ENCODE measurements around the gene OR5K2.

The OR5K2 gene

DNA sequence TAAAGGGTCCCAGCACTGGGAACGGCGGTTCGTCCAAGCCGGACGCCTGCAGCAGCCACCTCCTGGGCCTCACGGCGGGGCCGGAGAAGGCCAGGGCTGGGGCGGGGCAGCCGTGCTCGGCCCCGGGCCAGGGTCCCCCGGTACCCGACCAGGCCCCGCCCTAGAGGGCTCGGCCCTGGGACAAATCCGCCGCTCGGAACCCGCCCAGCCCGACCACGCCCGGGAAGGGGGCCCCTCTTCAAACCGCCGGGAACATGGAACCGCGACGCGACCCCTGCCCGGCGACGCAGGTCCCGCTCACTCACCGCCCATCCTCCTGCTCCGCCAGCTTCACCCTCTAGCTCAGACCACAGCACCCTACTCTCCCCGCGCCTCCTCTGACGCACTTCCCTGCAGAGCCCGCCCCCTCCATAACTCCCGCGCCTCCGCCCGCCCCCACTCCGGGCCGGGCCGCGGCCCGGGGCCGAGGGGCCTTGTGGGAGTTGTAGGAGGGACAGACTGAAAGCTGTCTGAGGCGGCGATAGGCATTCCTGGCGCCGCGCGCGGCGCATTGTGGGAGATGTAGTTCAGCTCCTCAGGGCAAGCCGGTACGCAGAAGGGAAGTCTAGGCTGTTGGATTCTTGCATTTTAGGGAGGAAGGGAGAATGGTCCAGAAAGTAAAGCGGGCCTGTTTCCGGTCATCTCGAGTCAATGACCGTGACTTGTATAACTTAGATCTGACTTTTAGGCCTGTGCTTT lies 25.2 kb downstream of the OR5K2 start, which contains the start of gene CLDND1:
CLDND1 (minus strand) TSS at position 359 of the 738 bp plus-strand sequence. CDS start 1,478 bp downstream, outside the sequence.
- peak; percentile 89 to 94 (median 90) for DNase-seq (ENCODE audit: low read depth in 3 of 3)

DNA sequence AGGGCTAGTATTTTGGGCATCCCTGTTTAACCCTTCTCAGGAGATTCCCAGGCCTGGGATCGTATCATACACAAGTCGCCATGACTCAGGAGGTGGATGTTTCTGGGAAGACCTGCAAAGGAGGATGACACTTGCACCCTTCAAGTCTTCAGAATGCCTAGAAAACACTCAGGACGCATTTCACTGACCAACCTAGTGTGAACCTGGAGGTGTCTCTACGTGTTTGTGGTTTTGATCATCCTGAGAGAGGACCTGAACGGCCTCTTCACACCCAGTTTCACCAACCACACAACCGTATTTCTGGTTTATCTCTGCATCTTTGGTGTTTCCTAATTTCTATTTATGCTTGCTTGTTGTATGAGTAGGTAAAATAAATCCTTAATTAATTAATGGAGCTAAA lies 28.0 kb downstream of the OR5K2 start:
- DNase-seq (ENCODE audit: low read depth in 3 of 3): no peak

DNA sequence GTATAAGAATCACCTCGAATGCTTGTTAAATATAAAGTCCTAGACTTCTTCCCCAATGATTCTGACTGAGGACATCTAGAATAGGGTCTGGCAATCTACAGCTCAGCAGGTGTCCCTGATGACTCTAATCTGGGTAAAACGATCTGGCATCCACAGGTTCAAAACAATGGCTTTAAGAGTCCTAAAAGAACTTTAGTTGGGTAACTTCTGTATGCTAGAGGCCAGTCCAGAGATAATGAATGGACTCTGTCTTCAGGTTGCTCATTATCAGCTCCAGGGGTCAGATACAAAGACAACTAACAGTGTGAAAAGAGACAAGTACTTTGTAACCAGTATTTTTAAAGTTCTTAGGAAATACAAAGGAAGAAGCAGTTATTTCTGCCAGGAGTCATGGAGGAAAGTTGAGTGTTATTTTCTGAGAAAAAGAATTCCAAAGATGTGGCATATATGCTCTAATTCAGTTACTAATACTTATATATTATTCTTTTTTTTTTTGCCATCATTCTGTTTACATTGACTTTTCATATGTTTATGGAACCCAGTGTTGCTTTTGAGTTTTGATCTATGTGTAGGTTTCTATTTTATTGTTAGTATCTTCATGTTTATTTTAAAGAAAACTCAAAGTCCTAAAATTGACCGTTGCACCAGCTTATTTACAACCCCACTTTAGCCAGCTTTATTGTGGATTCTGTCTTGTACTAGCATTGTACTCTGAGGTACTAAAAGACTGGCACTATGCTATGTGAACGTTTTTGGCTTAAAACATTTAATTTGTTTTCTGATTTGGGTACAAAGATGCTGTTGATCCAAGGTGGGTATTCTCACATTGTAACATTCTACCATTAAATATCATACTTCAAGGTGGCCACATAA lies 31.2 kb downstream of the OR5K2 start:
- no peak for DNase-seq (ENCODE audit: low read depth in 3 of 3)

DNA sequence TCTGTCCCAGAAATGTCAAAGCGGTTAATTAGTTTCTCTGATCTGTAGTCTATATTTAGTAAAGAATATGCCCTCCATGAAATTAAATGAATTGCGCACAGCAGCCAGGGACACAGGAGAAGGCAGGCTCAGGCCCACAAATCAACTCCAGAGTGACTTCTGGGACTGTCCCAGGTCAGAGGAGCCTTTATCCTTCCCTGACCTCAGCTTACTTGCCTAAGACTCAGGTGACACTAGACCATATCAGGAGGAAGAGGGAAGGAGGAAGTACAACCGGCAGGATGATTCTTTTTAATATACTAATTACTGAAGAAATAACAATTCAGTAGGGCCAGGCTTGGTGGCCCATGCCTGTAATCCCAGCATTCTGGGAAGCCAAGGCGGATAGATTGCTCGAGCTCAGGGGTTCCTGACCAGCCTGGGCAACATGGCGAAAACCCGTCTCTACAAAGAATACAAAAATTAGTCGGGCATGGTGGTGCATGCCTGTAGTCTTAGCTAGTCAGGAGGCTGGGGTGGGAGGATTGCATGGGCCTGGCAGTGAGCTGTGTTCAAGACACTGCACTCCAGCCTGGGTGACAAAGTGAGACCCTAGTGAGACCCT lies 32.5 kb downstream of the OR5K2 start:
- no peak for DNase-seq (ENCODE audit: low read depth in 3 of 3)

DNA sequence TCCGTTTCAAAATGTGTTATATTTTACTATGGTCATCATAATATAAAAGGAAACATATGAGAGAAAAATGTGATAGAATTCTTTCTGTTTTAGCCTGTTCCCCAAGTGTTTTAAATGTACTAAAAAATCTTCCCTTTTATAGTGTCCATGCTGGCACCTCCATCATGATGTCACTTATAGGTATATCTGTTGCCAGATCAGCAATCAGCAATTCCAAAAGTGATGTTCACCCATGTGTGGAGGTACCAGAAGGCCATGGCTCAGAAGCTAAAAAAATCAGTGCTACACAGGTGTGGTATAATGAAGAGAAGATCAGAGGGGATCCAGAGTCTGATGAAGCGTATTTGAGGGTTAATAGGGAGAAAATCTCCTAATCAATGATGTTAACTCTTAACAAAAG lies 33.2 kb downstream of the OR5K2 start:
- DNase-seq (ENCODE audit: low read depth in 3 of 3): no peak

DNA sequence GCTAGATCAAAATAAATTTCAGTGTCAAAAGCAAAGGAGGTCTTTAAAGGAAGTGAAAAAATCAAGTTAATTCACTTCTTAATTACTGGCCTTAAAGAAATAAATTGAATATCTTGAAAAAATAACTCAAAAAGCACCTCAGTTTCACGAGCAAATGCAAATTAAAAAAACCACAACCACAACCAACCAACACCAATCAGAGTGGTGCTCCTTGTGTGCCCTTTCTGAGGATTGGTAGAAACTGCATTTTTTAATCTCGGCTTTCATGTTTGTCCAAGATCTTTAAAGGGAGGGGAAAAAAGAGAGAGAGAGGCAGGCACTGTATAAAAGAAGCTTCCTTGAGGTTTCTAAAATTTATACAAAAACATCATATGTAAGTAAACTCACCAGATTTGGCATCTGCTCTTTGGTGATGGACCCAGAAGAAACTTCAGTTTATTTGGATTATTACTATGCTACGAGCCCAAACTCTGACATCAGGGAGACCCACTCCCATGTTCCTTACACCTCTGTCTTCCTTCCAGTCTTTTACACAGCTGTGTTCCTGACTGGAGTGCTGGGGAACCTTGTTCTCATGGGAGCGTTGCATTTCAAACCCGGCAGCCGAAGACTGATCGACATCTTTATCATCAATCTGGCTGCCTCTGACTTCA lies 34.3 kb downstream of the OR5K2 start, which contains the start of gene GPR15:
GPR15 (plus strand) TSS at position 357 of the 653 bp plus-strand sequence; CDS start at position 413, 56 bp downstream.
- DNase-seq (ENCODE audit: low read depth in 3 of 3): no peak

DNA sequence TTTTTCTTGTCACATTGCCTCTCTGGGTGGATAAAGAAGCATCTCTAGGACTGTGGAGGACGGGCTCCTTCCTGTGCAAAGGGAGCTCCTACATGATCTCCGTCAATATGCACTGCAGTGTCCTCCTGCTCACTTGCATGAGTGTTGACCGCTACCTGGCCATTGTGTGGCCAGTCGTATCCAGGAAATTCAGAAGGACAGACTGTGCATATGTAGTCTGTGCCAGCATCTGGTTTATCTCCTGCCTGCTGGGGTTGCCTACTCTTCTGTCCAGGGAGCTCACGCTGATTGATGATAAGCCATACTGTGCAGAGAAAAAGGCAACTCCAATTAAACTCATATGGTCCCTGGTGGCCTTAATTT lies 34.8 kb downstream of the OR5K2 start:
- DNase-seq (ENCODE audit: low read depth in 3 of 3): no peak

DNA sequence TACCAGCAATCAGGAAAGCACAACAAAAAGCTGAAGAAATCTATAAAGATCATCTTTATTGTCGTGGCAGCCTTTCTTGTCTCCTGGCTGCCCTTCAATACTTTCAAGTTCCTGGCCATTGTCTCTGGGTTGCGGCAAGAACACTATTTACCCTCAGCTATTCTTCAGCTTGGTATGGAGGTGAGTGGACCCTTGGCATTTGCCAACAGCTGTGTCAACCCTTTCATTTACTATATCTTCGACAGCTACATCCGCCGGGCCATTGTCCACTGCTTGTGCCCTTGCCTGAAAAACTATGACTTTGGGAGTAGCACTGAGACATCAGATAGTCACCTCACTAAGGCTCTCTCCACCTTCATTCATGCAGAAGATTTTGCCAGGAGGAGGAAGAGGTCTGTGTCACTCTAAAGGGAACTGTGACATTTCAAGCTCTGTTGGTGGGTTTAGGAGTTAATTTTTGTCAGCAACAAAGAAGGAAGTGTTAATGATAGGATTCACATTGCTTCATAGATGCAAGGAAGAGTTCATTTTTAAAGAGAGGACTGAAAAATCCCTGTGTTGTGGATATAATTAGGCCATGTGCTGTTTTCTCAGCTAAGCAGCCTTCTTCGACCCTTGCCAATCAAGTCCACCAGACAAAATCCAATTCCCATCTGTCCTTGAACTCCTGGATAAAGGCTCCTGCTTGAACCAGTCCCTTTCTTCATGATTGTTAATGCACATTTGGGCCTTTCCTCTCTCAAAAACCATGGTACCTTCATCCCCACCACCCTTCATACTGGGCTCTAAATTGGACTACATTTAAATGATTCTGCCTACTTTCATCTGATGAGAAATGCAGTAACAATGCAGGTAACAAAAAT lies 35.5 kb downstream of the OR5K2 start:
- no peak for DNase-seq (ENCODE audit: low read depth in 3 of 3)

DNA sequence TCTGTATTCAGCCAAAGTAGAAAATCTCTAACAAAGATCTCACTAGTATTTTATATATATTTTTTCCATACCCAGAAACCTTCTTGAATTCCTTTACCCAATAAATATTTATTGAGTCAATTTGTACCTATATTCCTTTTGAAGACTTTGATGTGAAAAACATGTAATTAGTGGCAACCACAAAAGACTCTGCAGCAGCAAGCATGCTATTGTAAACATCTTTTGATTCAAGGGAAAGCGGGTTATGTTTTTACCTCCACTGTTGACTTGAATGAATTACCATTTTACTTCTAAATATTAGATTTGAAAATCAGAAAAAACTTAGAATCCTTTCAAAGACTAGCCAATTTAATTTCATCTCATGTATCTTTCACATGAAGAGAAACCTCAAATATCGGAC lies 36.7 kb downstream of the OR5K2 start:
- no peak for DNase-seq (ENCODE audit: low read depth in 3 of 3)

DNA sequence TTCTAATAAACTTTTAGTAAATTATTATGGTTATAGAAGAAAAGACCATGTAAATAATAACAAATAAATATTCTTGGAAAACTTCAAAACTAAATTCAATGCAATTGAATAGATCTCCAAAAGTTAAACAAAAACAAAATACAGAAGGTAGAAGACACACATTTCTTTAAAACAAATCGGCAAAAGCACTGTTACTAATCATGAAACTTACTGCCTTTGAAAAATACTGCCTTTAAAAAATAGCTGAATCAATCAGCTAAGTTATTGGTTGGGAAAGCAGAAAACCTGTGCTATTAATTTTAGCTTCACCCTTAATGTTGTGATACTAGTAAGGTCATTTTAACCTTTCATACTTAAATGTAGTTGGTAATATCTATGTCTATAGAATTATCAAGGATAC lies 37.3 kb downstream of the OR5K2 start:
- no peak for DNase-seq (ENCODE audit: low read depth in 3 of 3)

DNA sequence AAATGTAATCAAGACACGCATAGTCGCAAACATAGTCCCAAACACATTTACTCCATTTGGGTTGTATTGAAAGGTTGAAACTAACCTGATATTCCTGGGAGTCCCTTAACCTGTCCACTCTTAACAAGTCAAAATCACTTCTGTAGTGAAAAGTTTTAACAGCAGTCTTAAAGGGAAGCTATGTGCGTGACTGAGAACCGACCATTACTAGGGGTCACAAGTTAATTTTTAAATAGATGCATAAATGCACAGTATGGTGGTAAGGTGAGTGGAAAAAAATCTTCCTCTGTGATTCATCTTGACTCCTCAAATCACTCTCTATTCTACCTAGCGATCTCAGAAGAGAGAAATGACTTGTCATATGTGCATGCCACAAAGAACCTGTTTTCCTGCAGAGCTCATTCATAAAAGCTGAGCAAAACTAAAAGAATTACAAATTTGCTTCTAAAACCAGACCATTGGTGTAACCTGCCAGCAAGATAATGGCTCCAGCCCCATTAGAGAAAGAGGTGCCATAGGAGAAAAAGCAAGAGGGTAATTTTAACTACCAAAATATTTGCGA lies 39.1 kb downstream of the OR5K2 start:
- DNase-seq (ENCODE audit: low read depth in 3 of 3): no peak

DNA sequence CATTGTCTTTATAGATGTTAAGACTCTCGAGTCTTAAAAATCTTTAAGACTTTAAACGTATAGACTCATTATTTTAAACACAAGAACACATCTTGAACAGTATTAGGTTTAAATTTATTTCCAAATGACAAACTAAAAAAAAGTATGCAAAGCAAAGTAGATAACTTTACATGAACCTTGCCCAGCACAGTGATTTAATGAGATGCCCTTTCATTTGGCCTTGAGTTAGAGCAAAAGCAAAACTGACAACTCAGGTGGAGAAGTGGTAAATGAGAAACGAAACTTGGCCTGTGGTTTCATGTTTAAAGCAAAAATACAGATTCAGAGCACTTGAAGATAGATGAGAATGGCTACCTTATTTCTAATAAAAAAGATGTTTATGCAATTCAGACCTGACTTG lies 42.9 kb downstream of the OR5K2 start:
- DNase-seq (ENCODE audit: low read depth in 3 of 3): no peak

DNA sequence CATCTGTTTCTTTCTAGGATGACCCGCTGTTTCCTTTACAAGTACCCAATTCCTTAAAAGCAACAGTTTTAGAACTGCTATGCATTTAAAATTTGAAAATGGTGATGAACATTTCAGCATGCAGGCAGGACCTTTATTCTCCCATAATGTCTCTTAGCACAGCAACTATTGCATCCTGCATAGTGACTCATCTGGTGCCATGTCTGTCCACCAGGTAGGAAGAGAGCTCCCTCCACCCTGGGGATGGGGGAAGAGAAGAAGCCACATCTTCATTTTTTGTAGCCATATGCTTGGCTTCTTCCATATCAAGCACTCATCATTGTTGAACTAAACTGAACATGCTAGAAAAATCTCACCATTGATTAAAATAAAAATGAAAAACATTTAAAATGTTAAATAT lies 44.2 kb downstream of the OR5K2 start:
- DNase-seq (ENCODE audit: low read depth in 3 of 3): no peak

DNA sequence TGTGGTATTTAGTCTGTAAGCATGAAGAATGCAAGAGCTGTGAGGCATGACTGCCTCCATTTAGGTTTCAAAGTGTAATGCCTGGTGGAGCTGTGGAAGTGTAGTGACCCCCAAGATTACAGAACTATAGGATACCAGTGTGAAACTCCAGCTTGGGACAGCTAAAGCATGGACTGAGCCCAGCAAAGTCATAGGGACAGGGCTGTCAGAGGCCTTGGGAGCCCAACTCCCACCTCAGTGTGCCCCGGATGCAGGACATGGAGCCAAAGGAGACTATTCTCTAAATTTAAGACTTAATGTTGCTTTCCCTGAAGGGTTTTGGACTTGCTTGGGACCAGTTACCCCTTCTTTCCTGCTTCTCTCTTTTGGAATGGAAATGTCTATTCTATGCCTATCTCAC lies 45.1 kb downstream of the OR5K2 start:
- DNase-seq (ENCODE audit: low read depth in 3 of 3): no peak

DNA sequence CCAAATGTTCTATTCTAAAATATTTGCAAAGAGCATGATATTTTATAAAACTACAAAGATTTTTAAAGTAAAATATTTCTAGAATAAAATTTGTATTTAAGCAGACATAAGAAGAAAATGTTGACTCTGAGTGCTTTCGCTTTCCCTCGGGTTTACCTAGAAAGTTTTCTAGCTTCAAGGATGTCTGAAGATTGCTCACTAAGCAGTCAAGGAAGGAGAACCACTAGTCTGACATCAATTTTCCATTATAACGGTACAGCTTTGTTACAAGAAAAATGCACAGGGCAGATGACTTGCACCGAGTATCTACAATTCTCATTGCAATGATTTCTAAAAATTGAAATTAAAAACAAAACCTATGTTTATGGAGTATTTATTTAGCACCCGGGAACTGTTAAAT lies 48.5 kb downstream of the OR5K2 start:
- no peak for DNase-seq (ENCODE audit: low read depth in 3 of 3)

Data from stimulated activated CD4-positive, alpha-beta T cell treated with anti-CD3 and anti-CD28 coated beads, TNF-alpha, amount 100 ng/mL, for 24 hours (primary cell).